ENCODE data around the gene CPA5.

The CPA5 gene

DNA sequence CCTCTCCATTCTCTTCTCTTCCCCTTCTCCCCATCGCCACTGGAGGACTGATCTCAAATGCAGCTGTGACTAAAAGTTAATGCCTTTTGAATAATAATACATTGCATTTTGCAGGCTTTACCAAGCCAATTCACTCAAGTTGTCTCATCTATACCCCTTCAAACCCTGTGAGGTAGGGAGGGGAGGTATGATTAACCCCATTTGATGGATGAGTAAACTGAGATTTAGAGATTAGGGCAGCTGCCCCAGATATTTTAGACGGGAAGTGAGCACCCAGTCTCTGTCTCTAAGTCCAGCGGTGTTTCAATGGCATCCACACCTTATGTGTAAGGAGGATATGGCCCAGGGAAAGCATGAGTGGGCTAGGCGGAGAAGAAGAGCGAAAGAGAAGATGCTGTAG is 1.1 kb downstream of the CPA5 start:
- no peak for DNase-seq (ENCODE audit: low read depth)
- TF ChIP-seq, protein P1, sequence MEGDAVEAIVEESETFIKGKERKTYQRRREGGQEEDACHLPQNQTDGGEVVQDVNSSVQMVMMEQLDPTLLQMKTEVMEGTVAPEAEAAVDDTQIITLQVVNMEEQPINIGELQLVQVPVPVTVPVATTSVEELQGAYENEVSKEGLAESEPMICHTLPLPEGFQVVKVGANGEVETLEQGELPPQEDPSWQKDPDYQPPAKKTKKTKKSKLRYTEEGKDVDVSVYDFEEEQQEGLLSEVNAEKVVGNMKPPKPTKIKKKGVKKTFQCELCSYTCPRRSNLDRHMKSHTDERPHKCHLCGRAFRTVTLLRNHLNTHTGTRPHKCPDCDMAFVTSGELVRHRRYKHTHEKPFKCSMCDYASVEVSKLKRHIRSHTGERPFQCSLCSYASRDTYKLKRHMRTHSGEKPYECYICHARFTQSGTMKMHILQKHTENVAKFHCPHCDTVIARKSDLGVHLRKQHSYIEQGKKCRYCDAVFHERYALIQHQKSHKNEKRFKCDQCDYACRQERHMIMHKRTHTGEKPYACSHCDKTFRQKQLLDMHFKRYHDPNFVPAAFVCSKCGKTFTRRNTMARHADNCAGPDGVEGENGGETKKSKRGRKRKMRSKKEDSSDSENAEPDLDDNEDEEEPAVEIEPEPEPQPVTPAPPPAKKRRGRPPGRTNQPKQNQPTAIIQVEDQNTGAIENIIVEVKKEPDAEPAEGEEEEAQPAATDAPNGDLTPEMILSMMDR (IDR thresholded peaks at IDR 0.05; ENCODE audit: low read length, missing control alignments) = no peak
- no peak overlapping the region for H3K4me3 ChIP-seq (replicated peaks; ENCODE audit: low read depth, low read length)

DNA sequence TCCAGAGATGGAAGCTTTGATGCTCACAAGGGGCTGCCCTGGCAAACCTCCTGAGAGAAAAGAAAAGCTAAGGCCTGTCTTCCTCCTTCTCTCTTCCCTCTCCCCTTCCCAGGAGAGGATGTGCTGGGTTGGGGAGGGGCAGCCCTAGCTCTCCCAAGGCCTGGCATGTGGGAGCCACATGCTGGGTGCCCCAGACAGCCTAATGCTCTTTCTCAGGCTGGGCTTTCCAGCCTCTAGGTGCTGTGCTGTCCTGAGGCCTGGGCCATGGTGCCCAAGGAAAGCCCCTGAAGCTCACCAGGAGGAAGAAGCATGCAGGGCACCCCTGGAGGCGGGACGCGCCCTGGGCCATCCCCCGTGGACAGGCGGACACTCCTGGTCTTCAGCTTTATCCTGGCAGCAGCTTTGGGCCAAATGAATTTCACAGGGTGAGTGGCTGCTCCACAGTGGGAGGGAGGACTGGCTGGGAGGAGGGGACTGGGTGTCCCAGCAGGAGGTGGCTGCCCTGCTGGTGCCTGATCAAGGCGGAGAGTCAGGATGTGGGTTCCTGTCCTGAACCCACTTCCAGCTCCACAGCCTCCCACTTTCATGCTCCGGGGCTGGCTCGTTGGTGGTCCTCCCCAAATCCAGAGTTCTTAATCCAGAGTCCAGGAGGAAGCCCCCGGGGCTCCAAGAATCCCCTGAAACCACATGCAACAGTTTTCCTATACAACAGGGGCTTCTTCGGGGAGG is 1.7 kb downstream of the CPA5 start:
- DNase-seq (ENCODE audit: low read depth) = no peak
- TF ChIP-seq, protein P1 (IDR thresholded peaks at IDR 0.05; ENCODE audit: low read length, missing control alignments) = no peak
- no peak overlapping the region for H3K4me3 ChIP-seq (replicated peaks; ENCODE audit: low read depth, low read length)

DNA sequence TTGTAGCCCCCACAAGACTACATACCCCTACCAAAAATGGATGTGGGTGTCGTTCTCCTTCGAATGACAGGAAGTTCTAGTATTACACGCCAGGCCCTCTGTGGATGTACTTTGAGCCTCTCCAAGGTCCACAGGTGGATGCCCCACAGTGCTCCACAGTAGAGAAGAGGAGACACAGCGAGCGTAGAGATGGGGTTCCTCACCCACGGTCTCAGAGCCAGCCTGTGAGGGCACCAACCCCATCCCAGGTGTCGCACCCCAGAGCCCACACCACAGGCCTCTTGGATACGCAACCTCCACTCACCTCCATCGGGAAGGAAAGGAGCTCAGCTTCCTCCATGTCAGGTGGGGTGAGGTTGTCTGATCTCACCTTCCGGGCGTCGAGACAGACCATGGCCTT is 2.3 kb downstream of the CPA5 start:
- DNase-seq (ENCODE audit: low read depth) = no peak
- H3K4me3 ChIP-seq (replicated peaks; ENCODE audit: low read depth, low read length) = no peak overlapping the region
- TF ChIP-seq, protein P1 (IDR thresholded peaks at IDR 0.05; ENCODE audit: low read length, missing control alignments) = no peak

DNA sequence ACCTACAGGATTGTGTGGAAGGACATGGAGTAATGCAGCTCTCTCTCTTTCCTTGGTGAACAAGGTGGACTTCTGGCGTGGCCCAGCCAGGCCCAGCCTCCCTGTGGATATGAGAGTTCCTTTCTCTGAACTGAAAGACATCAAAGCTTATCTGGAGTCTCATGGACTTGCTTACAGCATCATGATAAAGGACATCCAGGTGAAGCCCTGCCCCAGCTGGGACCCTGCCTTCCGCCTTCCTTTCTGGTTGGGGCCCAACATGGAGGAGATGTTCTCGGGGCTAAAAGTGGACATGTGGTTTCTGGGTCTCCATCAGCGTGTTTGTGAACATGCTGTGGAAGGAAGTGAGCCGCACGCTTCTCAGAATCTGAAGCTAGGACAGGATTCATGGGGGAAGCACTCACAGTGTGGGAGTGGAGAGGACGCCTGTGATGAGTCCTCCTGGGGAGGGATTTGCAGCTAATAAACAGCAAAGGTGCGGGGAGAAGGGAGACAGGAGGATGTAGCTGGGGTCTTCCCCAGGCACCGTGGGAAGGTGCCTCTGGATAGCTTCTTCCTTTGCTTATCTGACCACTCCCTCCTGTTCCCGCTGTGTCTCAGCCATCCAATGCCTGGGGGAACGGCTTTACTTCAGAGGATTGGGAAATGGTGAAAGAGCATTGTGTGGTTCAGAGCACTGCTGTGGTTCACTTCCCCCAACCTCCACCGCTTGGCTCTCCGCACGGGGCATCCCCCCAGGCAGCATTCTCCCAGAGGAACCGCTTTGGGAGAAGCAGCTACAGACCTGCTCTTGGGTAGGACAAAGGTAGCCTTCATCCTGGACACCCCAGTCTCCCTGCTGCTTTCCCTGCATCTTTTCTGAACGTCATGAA is 5.5 kb downstream of the CPA5 start:
- TF ChIP-seq, protein P1 (IDR thresholded peaks at IDR 0.05; ENCODE audit: low read length, missing control alignments) = no peak
- DNase-seq (ENCODE audit: low read depth) = peak; percentile 43

DNA sequence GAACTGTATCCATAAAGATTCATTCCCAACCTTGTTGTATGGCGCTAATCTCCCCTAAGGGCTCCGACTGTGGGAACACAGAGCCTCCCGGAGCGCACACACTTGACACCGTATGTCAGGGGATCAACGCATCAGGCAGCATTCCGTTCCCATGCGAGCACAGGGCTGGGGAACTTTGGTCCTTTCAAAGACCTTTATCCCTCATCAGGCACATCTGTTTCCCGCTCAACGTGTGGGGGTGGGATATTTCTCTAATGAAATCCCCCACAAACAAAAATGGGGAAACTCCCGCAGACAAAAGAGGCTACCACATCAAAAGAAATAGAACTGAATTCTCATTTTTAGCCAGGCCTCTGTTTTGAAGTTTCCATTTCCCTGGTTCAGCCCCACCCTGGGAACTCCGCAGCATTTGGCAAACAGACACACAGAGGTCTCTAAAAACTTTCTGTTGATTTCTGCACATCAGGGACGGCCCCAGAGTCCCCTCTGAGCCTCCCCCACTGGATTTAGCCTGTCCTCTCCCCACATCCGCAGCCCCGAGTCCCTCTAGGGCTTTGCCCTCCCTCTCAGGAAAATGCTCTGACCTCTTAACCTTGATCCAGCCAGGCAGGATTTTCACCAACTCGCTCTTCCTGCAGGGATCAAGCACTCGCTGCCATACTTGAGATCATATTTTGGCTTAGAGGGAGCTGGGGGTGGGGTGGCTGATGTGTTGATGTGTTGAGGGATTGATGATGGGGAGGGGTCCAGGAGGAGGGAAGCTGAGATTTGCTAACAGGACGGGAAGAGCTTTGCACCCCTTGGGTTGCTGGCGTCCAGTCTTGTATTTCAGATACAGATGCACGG is 6.6 kb downstream of the CPA5 start:
- DNase-seq (ENCODE audit: low read depth) = no peak
- TF ChIP-seq, protein P1 (IDR thresholded peaks at IDR 0.05; ENCODE audit: low read length, missing control alignments) = no peak
- H3K4me3 ChIP-seq (replicated peaks; ENCODE audit: low read depth, low read length) = no peak overlapping the region

More for the DNA sequence above, 5.5 kb downstream of the CPA5 start:
- H3K4me3 ChIP-seq (replicated peaks; ENCODE audit: low read depth, low read length) = no peak overlapping the region

DNA sequence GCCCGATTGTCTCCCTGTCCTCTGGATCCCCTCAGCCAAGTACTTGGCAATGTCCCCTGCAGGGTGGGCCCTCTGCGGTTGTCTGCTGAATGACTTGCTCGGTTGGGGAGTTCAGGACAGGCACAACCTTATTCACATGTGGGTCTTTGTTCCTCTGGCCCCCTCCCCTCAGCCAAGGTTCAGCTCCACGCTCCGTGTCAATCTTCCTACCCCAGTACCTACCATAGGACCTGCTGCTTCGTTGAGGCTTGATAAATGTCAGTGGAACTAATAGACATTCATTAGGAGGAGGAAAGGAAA is 7.1 kb downstream of the CPA5 start:
- DNase-seq (ENCODE audit: low read depth) = no peak
- H3K4me3 ChIP-seq (replicated peaks; ENCODE audit: low read depth, low read length) = no peak overlapping the region
- TF ChIP-seq, protein P1 (IDR thresholded peaks at IDR 0.05; ENCODE audit: low read length, missing control alignments) = no peak
